Activated naive CD4-positive, alpha-beta T cell treated with Interleukin-2 at 50 U/mL for 16 hours (primary cell): Measurements from ENCODE around the gene ASPSCR1.

Source experiments
- DNase-seq: peaks from one replicate; pipeline ENCODE4 v3.0.0-alpha.2; 2020

Gene ASPSCR1

DNA sequence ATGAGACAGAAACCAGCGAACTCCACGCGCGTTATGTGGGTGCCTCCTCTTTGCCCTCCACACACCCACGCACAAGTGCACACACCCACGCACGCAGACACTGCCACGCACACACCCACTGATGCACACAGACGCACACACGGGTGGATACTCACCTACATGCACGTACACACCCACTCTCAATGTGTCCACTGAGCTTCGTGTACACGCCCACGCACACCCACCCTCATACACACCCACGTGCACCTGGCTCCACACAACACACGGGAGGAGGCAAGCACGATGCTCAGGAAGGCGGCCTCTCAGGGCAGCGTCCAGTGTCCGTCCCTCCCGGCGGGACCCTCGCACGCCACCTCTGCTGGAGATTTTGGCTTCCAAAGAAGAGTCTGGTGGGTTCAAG is 70.0 kb downstream of the ASPSCR1 start:
- DNase-seq: no peak

DNA sequence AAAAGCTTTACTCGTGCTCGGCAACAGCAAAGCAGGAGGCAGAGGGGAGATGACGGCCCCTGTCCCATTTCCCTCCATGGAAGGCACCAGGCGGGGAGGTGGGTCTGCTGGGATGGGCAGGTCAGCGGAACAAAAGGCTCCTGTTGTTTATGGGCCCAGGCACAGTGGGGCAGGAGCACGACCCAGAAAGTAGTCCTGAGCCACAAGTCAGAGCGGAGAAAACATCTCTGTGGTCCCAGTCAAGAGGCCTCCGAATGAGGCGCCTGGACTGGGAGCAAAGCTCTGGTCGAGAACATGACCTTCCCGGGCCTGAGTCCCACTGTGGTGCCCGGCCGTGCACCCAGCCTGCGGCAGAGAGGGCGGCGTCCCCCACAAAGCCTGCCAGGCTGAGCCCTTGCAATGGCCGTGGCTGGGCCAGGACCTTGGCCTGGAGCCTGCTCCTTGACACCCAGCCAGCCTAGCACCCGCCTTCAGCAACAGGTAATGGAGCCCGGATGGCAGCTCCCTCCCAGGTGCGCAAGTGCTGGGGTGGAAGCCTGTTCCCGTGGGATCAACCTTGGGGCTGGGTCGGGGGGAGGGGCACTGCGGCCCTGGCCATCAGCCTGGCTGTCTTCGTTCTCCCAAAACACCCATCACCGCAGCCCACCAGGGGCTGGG is 70.6 kb downstream of the ASPSCR1 start:
- DNase-seq: no peak

DNA sequence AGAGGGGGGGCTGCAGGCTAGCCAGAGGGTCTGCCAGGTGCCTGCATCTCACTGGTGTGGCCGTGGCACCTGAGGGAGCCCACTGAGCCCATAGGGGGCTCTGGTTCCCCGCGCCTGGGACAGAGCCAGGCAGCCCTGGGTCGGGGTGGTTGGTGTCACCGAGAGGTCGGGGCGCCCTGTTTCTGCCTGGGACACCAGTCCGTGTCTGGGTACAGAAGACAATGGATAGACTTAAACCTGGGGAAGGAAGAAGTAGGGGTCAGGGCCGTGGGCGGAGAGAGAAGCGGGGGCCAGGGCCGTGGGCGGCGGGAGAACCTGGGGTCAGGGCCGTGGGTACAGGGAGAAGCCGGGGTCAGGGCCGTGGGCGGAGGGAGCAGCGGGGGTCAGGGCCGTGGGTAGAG is 71.1 kb downstream of the ASPSCR1 start:
- no peak for DNase-seq

DNA sequence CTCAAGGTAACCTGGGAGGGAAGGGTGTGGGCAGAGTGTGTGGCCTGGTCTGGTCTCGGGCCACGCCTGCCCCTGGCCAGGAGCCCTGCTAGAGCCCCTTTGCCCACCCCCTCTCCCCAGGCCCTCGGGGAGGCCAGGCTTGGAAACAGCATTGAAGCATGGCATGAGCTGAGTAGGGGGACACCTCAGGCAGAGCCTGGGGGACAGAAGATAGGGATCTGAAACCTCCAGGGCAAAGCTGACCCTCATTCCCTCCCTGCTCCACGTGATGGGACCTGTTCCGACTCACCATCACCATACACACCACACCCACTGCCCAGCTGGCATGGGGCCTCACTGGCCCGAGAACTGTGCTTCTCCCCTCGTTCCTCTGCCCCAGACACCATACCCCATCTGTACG is 71.7 kb downstream of the ASPSCR1 start:
- DNase-seq: no peak

DNA sequence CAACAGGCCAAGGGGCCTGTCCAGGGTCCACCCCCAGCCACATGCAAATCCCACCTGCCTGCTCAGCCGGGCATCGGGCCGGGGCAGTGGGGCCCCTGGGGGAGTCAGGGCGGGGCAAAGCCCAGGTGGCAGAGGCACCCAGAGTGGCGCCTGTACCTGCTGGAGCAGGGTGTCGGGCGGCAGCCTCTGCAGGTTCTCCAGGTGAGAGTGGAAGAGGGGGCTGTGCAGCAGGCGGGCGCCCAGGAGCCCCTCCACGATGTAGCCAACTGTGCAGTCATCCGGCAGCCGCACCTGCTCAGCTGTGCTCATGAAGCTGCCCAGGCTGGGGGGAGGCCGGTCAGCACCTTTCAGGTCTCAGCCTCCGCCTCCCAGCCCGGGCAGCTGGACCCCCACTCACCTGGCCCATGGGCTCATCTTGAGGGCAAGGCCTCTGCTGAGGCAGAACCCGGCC is 72.1 kb downstream of the ASPSCR1 start:
- DNase-seq: no peak

DNA sequence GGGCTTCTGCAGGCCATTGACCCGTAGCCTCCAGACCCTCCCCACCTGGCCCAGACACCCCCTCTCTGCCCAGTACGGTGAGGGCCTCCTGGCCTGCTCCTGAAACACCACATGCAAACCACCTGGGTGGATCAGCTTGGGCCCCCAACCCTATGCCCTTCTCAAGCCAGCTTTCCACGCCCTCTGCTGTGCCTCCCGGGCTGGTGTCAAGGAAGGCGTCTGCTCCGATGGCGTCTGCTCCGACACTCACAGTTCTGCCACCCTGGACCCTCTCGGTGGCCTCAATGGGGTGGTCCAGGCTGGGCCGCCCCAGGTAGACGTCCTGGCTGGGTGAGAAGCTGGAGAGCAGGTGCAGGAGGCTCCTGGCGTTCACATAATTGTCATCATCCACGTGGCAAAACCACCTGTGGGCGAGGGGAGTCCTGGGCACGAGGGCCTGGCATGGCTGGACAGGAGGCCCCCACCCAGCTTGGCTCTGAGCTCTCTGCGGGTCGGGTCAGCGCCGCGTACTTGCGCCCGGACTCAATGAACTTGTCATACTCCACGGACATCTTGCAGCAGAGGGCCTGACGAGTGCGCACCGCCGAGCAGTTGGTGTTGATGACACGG is 72.8 kb downstream of the ASPSCR1 start:
- no peak for DNase-seq

DNA sequence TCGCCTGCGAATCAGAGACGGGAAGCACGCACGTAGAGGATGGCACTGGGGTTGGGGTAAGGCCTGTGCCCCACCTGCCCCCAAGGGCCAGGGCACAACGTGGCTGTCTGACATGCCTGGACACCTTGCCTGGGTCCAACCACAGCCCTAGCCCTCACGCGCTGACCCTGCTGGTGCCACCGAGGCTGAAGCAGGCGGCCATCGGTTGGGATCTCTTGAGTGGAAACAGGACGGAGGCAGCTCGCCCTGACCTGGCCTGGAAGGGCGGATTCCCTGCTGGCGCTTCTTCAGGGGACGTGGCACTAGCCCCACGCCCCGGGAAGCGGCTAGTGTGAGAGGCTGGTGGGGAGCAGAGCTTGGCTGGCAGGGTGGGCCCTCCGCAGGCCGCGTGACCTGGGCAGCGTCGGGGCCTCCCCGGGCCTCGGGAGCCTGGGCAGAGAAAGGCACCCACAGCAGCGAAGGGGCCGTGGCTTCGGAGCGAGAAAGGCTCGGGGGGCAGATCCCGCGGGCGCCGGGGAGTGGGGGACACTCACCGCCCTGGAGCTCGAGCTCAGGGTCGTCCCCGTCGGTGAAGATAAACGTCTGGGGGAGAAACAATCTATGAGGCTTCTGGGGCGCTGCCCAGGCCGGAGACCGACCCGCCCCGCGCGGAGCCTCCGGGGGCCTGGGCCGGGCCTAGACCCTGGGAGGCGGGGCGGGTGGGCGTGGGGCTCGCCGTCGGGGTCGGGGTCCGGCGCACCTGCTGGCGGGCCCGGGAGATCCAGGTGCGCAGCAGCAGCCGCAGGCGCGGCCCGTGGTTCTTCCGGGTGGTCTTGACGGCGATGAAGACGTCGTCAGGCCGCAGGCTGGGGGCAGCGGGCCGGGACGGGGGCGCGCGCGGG is 73.6 kb downstream of the ASPSCR1 start:
- DNase-seq: no peak

DNA sequence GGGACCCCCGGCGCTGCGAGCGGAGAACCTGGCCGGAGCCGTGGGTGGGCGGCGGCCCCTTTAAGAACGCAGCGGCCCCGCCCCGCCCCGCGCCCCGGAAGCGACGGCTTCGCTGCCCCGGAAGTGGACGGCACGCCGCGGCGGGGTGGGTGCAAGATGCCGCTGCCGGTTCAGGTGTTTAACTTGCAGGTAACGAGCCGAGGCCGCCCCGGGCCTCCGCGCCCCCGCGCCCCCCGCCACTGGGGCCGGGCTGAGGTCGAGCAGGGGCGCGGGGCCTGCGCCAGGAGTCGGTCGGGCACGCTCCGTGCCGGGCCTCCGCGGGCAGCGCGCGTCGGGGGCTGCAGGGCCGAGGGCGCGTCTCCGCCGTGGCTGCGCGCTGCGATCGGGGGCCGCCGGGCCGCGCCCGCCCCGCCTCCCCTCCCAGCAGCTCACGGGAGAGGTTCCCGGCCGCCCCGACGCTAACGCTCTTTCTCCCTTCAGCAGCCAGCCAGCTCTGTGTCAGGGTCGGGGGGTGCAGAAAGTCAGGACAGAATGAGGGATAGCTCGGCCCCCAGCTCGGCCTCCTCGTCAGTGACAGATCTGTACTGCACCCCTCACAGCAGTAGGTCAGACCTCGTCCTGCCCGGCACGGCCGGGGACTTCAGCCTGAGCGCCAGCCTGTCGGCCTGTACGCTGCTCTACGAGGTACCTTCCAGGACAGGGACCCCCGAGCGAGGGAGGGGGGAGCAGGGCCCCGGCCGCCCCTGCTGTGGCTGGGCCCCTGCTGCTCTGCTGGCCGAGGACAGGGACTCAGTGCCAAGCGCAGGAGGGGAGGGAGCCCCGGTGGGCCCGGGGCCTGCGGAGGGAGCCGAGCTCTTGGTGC is 74.6 kb downstream of the ASPSCR1 start, which contains the start of the genes GPS1 and RFNG:
TSS of gene GPS1 (plus strand) at position 123 of the 862 bp plus-strand sequence. CDS start at position 157, 34 bp downstream.
TSS of gene RFNG (minus strand) at position 36 of the 862 bp plus-strand sequence. CDS start 45 bp downstream, outside the sequence.
- DNase-seq: peak; percentile 87

DNA sequence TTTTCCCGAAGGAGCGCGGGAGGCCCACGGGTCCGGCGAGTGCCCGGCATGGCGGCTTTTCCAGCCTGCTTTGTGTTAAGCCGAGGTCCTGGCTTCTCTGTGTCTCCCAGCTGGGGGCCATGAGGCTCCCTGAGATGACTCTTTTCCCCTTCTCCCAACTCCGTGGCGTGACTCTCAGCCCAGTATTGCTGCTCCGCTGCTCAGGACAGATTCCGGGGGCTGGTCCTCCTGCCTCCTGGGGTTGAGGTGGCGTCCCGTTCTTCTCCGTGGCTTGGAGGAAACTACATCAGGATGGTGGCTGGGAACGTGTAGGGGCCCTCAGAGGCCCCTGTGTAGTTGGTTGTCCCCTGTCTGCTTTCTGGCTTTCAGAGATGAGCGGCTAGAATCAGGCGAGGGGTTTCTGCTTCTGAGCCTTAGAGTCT is 75.2 kb downstream of the ASPSCR1 start:
- DNase-seq: no peak

DNA sequence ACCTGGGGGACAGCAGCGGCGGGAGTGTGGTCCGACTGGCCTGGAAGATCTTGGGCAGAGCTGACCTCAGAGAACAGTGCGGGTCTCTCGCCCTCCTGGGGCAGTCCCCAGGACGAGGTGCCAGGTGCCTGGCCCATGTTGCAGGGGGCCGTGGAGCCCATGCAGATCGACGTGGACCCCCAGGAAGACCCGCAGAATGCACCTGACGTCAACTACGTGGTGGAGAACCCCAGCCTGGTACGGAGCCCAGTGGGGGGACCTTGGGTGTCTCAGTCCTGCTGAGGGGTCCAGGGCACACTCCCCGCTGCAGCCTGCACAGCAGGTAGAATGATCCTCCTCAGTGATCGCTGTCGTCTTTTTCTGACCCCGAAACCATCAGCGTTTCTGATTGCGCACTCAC is 75.7 kb downstream of the ASPSCR1 start:
- no peak for DNase-seq

DNA sequence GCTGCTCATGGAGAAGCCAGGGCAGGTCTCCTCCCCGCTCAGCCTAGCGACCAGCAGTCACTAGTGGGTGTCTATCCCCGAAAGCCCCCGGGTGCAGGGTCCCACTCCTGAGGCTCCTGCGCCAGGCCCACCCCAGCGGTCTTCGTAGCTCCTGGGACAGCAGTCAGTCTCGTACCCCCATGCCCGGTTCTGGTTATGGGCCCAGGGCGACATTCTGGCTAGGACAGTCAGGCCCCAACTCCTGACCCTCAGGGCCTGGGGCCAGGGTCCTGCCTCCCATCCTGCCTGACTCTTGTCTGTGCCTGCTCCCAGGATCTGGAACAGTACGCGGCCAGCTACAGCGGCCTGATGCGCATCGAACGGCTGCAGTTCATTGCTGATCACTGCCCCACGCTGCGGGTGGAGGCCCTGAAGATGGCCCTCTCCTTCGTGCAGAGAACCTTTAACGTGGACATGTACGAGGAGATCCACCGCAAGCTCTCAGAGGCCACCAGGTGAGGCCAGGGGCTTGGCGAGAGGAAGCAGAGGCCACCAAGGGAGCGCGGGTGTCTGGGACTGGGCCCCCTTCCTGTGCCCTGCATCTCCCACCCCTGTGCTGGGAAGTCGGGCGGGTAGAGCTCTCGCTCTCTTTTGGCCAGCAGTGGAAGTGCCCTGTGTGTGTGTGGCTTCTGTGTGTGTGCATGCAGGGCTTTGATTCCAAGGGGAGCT is 76.3 kb downstream of the ASPSCR1 start:
- DNase-seq: no peak

DNA sequence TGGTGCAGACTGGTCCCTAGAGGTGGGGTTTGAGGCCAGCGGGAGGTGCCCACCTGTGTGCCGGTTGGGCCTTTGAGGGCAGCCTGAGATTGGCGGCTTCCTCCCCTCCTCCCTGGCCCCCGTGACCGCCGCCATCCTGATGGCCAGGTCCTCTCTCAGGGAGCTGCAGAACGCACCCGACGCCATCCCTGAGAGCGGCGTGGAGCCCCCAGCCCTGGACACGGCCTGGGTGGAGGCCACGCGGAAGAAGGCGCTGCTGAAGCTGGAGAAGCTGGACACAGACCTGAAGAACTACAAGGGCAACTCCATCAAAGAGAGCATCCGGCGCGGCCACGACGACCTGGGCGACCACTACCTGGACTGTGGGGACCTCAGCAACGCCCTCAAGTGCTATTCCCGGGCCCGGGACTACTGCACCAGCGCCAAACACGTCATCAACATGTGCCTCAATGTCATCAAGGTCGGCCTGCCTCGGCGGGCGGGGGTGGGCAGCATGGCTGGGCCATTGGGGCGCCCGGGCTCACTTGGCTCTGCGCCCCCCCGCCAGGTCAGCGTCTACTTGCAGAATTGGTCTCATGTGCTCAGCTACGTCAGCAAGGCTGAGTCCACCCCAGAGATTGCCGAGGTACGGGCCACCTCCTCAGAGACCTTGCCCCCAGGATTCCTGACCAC is 77.1 kb downstream of the ASPSCR1 start:
- no peak for DNase-seq

DNA sequence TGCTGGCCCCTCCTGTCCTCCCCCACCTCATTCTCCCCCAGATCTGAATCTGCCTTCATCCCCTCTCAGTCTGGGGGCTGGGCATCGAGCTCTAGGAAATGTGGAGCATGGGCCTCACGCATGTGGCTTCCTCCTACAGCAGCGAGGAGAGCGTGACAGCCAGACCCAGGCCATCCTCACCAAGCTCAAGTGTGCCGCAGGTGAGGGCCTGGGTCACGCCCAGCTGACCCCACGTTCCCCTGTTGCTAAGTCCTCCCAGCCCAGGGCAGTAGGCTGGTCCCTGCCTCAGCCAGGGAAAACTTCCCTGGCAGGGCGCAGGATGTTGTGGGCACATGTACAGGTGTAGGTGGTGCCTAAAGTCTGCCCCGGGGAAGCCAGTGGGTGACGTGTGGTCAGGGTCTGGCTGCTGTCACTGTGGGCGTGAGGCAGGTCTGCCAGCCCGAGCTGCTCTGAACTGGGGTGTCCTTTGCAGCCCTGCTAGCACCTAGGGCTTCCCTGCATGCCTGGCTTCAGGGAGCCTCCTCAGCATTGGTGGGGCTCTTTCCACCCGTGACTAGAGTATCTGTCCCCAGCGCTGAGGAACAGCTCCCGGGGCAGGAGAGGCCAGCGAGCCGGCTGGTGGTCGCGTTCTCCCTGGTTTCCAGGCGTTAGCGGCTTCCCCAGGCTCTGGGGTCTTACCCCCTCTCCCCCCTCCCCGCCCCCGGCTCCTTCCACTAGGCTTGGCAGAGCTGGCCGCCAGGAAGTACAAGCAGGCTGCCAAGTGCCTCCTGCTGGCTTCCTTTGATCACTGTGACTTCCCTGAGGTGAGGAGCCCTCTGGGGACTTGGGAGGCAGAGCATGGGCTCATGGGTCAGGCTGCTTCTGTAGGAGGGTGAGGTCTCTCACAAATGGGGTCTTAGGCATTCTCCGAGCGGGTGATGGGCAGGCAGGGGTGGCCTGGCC is 77.9 kb downstream of the ASPSCR1 start:
- no peak for DNase-seq

DNA sequence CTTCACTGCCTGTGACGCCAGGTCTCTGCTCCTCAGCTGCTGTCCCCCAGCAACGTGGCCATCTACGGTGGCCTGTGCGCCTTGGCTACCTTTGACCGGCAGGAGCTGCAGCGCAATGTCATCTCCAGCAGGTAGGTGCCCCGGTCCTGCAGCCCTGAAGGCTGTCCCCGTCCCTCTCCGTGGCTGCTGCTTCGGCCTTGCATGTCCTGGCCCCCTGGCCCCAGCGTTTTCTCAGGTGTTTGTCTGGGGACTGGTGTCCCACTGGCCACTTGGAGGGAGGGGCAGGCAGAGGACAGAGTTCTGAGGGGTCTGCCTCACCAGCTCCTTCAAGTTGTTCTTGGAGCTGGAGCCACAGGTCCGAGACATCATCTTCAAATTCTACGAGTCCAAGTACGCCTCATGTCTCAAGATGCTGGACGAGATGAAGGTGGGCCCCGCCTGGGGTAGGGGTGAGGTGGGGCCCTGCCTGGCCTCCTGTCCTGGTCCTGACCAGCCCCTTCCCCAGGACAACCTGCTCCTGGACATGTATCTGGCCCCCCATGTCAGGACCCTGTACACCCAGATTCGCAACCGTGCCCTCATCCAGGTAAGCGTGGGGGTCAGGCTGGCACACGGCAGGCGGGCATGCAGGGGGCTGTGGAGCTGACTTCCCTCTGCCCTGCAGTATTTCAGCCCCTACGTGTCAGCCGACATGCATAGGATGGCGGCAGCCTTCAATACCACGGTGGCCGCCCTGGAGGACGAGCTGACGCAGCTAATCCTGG is 78.7 kb downstream of the ASPSCR1 start:
- DNase-seq: no peak

DNA sequence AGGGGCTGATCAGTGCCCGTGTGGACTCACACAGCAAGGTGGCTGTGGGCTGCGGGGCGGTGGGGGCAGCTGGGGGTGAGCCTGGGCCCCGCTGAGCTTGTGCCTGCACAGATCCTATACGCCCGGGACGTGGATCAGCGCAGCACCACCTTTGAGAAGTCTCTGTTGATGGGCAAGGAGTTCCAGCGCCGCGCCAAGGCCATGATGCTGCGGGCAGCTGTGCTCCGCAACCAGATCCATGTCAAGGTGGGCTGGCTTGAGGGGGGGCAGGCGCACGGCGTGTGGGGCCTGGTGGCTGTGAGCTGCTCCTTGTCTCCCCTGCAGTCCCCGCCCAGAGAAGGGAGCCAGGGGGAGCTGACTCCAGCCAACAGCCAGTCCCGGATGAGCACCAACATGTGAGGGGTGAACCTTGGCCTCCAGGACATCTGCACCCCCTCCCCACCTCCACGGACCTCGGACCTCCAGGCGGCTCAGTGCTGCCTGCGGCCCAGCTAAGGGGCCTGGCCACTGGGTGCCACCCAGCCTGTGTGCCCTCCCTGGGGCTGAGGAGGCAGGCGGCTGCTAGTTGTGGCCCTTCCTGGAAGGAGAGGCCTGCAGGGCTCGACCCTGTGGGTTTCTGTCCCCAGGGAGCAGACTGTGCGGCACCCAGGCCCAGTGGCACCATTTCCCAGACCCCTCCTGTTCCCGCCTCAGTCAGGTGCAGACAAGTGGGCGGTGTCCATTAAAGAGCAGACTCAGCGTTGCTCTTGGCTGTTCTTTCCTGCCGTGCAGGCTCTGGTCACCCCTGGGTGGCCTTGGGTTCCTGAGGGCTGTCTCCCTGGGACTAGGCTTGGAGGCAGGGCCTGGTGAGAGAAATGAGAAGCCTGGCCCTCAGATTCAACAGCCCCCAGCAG is 79.5 kb downstream of the ASPSCR1 start:
- no peak for DNase-seq

DNA sequence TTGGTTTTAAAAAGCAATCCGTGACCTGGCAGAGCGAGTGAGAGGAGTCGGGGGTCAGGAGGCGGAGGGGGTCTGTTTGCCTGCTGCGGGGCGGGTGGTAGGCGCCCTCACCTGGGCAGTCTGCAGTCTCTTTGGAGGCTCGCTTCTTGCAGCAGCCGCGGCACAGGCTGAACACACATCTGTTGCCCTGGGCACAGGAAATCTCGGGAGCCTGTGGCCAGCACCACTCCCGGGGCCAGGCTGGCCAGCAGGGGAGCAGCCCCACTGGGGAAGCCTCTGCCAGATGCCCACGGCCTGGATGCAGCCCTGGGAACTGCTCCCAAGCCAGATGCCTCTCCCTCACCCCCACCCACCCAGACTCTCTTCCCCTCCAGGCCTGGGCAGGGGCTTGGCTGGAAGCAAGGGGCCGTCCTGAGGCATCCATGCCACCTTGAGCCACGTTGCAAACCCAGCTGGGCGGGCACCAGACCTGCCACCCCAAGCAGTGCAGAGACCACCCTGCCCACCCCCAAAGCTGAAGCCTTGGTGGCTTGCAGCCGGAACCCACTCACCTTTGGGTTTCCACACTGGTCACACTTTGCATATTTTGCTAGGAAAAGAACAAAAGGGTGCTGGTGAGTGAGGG is 80.9 kb downstream of the ASPSCR1 start:
- DNase-seq: no peak

DNA sequence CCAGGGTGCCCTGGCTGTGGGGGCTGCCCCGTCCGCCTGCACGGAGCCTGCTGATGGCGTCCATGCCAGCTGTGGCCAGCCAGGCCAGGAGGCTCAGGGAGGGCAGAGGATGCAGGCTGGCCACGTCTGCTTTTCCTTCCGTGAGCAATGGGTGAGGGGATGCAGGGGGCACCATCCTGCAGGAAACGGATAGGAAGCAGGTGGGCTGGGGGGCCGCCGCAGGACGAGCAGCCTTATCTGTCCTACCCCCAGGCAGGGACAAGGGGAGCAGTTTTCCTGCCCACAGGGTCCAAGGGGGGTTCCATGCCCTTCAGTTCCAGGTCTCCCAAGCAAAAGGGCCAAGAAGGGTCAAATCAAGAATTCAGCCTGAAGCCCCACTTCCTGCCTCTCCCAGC is 81.4 kb downstream of the ASPSCR1 start:
- no peak for DNase-seq
